Activated T-cell treated with anti-CD3 and anti-CD28 coated beads for 1 hour (primary cell): Measurements from ENCODE around the gene STOML3.
"Not testable (repeated sequence)": the region's sequence is repeated elsewhere in the genome, so short reads cannot be mapped to it uniquely, and the experiment has no call there.

Experiments used
- DNase-seq: peaks from one replicate; pipeline ENCODE4 v3.0.0-alpha.2; 2020; ENCODE audit warnings: low read depth

The STOML3 gene, protein sequence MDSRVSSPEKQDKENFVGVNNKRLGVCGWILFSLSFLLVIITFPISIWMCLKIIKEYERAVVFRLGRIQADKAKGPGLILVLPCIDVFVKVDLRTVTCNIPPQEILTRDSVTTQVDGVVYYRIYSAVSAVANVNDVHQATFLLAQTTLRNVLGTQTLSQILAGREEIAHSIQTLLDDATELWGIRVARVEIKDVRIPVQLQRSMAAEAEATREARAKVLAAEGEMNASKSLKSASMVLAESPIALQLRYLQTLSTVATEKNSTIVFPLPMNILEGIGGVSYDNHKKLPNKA

DNA sequence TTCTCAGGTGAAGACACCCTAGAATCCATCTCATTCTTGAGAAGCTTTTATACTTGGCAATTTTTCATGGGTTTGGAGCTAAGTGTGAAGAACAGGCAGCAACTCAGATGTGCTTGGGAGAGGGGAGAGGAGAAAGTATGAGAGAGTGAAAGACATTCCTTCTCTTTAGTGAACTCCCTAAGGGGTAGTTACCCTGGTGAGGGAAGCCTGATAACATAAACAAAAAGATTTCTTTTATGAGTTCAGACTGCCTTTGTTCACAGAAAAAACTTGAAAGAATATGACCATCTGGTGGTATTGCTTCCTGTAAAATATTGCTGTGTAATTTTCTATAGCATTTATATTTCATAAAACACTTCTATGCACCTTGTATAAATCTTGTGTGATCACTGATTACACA lies at the start of gene STOML3:
STOML3 (minus strand) TSS at position 139 of the 400 bp plus-strand sequence; CDS start at position 29, 110 bp downstream.
- no peak for DNase-seq

DNA sequence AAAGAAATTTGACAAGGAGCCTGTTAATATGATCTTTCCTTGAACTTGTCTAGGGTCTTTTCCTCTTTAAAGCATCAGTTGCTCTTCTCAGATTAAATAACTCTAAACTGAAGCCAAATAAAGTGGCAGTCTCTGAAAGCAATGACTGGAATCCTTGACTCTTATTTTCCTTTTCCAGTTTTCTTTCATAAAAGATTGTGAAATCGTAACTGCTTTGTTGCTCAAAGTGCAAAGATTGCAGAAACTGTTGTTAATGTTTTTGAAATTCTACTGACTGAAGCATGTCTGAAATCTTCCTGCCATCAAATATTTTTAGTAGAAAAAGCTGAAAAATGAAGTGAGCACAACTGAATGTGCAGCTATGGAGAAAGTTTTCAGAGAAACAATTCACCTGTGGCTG lies 49.6 kb upstream of the STOML3 start:
- no peak for DNase-seq

DNA sequence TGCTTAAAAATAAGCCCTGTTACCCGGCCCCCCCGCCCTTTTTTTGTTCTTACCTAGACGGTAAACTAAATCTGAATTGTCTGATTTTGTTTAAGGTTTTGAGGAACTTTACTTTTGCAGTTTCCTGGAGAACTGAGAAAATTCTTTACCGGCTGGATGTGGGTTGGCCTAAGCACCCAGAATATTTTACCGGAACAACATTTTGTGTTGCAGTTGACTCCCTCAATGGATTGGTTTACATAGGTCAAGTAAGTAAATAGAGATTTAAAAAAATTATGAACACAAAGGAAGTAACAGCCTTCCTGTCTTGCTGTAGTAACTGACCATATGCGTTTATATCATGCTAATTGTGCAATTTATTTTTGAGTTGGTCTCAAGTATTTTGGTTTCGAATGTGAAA lies 48.4 kb upstream of the STOML3 start:
- DNase-seq, result no peak

DNA sequence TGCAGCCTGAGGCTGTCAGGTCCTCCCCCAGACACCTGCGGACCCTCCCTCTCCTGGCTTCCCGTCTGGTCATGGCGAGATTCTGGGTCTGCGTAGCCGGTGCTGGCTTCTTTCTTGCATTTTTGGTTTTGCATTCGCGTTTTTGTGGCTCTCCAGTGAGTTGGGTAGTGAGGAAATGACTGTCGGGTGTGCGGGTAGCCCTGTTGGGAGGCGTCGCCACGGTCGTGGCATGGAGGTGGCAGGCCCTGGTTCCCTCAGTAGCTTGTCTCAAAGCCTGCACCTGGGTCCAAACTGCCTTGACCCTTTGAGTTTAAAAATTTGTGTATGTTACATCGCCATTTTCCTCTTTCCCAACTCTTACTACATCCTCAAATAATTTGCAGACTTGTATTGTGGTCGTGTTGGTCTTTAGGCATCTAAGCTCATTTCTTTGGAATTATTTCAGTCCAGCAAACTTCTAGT lies 48.0 kb upstream of the STOML3 start:
- DNase-seq, result peak; percentile 34

DNA sequence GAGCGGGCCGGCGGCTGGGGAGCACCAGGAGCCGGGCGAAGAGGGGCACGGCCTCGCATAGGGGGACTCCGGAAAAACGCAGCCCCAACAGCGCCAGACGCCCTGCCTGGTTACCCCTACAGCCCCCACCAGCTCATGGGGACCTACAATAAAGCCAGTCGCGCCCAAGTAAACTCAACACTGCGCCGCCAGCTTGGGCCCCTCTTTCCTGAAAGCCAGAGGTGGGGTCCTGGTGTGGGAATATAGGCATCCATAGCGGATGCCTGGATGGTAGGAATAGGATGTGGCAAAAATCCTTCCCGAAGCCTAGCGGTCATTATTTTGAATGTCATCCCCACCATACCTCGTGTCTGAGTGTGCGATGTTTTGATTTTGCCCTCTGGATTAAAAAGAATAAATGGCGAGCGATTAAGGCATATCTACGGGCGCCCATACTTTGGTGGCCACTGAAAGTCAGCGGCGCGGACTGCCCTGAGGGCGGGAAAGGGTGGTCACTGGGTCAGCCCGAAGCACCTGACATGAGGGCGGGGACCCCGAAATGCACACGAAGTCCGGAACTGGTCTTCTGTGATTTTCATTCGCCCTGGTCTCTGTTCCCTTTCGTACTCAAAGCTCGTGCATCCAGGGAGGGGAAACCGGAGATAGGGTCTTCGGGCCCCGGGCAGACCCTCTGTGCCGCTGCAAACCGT lies 47.4 kb upstream of the STOML3 start, which contains the start of the genes NHLRC3 and PROSER1:
NHLRC3 (plus strand) TSS at position 577 of the 689 bp plus-strand sequence. CDS start 184 bp downstream, outside the sequence.
PROSER1 (minus strand) TSS at position 210 of the 689 bp plus-strand sequence. CDS start 847 bp downstream, outside the sequence.
- peak; percentile 72 for DNase-seq

DNA sequence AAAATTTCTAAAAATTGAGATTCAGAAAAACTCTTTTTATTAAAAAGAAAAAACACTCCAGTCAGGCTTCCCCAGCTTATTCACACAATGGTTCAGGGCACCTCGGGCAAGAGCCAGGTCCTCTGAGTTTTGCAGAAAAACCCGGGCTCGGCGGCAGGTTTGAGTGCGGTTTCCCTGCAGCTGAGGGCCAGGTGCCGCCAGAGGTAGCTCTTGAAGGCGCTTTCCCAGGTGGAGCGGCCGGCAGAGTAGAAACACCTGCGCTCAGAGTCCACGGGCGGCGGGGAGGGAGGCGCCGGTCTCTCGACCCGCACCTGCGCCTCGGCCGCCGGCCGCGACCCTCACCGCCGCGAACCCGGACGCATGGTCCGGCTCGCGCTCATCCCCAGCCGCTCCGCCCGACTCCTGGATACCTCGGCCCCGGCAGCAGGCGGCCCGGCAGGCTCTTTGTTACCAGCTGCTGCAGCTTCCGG lies 46.8 kb upstream of the STOML3 start:
- no peak for DNase-seq

DNA sequence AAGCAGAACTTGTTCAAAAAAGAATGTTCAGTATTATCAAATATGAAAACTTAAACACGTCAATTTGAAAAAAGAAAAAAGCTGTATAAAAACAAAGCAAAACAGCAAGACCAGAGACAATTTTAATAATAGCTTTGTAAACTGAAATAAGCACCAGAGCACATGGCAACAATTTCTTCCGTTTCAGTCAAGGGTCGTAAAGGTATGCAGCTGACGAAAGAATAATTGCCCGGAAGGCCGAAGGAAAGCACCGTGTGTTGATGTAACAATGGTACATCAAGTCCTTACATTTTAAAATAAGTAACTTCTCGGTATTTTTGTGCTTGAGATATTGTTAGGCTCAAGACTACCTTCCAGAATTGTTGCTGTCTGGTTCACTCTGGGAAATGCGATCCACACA lies 45.6 kb upstream of the STOML3 start:
- no peak for DNase-seq

DNA sequence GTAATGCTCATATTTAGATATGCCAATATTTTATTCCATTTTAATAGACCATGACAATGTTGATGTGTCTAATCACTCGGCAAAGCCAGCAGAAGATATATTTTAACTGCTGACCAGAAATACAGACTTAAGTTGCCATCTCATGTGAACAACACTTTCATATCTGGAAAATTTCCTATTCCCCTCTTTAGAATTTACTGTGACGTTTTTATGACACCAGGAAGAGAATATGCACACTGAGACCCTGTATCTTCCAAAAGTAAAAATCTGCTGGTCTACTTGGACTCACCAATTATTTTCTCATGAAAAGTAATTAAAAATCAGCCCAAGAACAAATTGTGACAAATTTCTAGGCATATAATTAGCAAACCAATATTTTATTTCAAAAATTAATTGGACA lies 45.2 kb upstream of the STOML3 start:
- DNase-seq, result no peak

DNA sequence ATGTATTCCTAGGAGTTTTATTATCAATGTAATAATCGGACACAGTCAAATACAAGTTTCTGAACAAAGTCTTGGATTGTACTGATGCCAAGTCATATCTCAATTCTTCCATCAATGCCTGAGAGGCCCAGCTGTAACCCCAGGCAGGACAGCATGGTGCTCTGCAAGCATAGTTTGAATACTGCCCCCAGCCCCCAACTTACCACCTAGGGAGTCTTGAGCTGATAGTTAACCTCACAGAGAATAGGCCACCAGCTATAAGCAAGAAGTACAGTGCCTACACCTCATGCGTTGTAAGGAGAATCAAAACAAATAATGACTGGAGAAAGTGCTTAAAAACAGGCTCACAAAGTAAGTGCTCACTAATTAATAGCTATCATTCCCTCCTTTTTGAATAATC lies 44.6 kb upstream of the STOML3 start:
- no peak for DNase-seq

DNA sequence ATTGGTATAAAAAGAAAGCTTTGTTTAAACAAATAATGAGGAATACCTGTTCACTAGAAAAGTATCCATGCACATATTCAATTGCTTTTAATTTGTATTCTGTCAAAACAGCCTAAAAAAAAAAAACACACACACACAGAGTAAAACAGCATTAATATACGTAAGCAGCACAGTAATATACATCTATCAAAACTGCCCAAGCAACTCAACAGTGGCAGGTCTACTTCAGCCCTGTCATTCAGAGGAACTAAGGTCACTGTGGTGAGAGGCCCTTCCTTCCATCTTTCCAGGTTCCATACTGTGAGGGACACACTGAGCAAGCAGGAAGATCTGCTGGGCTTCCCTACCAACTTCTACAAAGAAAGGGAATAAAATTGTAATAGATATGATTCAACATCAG lies 43.5 kb upstream of the STOML3 start:
- DNase-seq, result no peak

DNA sequence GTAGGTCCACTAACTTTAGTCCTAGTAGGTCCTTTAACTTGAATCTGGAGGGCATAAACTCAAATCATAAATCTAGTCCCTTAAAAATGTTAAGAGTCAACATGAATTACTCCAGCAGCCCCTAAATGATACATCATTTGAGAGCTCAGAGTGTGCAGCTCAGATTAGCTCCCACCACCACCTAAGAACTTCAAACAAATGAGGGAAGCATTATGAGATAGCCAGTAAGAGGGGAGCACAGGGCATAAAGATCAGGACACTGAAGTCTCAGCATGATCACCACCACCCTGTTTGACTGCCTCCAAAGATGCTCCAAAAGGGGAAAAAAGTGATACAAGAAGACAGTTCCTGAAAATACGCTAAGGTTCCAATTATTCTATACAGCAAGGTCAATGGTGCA lies 41.5 kb upstream of the STOML3 start:
- no peak for DNase-seq

DNA sequence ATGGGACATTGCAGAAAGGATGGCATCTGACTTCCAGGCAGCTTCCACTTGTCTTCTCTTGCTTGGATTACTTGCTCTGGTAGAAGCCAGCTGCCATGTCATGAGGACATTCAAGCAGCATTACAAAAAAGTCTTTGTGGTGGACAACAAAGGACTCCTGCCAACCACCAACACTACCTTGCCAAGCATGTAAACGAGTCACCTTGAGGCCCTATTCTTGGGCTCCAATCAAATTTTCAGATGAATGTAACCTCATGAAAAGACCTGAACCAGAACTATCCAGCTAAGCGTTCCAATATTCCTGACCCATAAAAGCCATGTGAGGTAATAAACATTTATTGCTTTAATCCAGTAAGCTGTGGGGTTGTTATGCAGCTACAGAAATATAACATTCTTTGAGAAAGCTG lies 34.8 kb upstream of the STOML3 start:
- DNase-seq, result no peak

DNA sequence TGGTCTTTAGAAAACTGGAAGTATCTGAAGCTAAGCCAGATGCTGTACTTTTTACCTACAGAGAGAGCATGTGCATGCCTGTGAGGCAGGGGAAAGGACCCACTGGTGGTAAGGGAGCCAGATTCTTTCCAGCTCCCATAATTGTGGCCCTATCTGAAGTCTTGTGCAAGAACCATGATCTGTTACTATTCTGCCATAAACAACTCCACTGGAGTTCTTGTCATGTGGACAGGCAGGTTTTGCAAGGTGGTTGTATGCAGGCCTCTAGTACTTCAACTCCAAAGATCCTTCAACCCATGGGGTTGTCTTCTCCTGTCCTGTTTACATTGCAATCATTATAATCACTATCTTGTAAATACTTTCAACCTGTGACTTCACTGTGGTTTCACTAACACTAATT lies 33.1 kb upstream of the STOML3 start:
- no peak for DNase-seq

DNA sequence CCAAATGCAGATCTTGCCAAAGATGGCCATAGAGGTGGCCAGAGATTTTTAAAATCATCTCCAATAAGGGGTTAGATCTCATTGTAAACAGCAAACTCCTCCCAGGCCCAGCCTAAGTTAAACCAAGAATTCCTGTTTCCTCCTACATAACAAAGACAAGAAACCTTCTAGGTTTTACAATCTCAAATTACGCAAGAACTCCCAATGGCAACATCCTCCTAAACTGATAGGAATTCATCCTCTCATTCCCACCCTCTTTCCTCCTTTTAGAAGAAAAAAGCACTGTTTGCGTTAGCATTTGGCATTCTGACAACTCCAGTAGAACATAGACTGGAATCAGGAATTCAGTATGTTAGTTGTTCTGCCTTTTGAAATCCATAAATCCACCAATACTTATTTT lies 32.7 kb upstream of the STOML3 start:
- no peak for DNase-seq

DNA sequence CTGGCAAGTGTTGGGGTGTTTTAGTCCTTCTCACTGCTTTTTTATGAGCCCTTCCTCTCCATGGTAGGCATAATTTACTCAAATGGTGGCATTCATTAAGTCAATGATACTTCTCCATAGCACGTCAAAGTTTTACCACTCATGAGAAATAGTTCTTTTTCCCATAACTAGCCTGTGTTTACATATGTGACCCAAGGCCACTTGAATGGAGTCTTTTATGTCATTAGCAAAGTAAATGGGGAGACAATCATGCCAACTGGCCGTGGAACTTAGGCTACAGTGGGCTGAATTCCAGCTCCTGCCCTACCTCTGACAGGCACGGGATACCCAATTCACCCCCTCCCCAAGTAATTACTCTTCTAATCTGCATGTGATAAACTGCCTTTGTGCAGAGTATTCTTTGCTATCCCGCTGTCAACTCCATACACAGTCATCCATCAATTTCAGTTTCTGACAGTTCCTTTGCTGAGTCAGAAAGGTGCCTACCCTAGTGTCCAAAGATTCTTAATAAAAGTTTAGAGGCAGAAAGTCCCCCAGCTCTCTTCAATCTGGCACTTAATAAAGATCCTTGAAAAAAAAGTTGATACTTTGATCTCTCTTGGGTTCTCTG lies 30.3 kb upstream of the STOML3 start:
- DNase-seq, result no peak

DNA sequence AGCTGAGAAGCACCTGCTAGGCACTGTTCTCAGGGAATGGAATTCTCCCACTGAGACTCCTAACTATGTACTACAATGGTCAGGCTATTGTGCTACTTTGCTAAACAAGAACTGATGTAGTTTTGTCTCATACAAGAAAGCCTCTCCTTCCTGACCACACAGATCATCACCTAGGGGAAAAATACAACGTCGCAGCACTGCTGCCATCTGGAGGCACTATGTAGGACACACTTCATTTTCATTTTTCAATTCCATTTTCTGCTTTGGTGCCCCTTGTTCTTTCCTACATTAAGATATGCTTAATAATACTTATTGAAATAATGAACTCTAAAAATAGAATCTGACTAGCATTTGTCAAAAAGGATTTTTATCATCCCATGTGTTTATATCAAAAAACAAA lies 26.2 kb upstream of the STOML3 start:
- DNase-seq, result no peak

DNA sequence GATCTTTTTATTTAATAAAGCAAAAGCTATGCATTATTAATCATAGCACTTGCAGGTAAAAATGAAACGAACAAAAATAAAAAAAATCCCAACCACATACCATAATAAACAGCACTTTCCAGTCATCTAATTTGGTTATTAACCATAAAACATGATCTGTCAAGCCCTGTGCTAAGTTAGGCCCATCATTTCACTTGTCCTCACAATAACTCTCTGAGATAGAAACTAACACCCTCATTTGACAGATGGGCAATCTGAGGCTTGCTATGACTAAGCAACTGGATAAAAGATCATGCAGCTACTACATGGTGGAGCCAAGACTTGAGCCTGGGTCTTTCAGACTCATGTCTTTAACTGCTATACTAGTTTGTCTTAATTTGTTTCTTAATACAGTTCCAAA lies 25.5 kb upstream of the STOML3 start:
- no peak for DNase-seq

DNA sequence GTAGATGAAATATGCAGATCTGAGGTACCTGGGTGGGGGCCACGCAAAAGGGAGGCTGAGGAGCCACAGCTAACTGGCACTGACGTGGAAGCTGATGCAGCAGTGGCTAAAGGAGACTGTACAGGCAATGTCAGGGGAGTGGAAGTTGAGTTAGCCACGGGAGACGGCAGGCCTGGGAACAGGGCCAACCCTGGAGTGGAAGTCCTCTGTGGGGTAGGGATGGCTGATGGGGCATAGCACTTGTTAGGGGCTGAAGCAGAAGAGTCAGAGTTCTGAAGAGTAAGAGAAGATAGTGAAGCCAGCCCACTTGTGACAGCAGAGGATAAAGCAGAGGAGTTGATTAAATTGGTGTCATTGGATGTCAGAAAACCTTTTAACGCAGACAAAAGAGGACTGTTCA lies 22.8 kb upstream of the STOML3 start:
- DNase-seq, result no peak

DNA sequence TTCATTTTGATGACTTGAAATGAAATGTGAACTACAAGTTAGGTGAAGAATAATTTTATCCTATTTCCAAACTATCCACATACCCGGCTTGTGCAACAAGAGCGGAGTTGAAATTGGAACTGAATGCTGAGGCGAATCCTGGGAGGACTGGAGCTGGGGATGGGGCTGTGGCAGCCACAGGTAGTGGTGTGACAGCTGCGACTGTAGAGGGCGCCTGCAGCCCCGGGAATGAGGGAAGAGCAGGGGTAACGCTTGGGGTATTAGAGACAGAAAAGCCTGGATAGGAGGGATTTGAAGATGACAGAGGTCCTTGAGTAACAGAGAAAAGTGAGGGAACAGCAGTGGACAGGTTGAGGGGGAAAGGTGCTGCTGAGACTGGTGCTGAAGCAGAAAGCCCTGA lies 22.0 kb upstream of the STOML3 start:
- DNase-seq, result no peak

DNA sequence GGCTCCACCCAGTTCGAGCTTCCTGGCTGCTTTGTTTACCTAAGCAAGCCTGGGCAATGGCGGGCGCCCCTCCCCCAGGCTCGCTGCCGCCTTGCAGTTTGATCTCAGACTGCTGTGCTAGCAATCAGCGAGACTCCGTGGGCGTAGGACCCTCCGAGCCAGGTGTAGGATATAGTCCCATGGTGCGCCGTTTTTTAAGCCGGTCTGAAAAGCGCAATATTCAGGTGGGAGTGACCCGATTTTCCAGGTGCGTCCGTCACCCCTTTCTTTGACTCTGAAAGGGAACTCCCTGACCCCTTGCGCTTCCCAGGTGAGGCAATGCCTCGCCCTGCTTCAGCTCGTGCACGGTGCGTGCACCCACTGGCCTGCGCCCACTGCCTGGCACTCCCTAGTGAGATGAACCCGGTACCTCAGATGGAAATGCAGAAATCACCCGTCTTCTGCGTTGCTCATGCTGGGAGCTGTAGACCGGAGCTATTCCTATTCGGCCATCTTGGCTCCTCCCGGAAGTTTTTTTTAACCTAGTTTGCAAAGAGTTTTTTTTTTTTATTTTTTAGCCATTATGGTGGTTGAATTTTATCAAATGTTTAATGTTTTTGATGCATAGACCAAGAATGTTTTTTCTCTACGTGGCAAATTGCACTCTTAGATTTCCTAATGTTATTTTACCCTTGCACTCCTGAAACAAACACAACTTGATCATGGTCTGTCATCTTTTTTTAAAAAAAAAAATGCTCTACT lies 15.9 kb upstream of the STOML3 start:
- not testable (repeated sequence) for DNase-seq

DNA sequence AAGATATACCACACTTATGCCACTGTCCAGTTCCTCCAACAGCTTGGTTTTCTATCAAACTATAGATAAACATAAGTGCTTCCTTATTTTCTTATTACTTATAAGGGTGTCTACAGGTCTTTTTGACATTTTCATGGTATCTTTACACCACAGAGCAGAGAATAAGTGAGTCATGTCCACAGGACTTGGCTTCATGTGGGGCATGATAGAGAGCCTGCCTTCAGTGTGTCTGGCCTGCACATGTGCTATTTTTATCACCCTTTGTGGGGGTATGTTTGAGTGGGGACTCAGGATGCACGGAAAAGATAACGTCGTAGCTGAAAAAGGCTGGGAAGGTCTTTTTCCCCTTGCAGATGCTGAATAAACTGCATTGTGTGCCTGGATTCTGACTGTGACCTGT lies 8.1 kb upstream of the STOML3 start:
- DNase-seq, result no peak

DNA sequence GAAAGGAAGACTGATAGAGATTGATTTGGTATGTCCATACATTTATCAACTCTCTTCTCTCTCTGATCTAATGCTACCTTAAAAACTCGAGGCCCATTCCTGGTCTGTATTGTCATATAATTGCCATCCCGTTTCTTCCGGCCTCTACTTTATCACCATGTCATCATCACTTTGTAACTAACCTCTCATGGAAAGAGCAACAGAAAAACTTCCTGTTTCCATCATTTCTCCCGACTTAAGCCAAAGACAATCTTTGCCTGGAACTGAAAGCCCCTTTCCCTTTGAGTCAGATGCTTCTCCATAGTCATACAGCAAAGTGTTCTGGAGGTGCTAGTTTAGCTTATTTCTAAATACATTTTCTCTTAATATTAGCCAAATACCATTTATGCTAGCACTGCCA lies 2.8 kb upstream of the STOML3 start:
- no peak for DNase-seq
